Activated naive CD4-positive, alpha-beta T cell treated with anti-CD3 and anti-CD28 coated beads, Interleukin-2, amount 50 U/mL, for 72 hours (primary cell): ENCODE data around the gene AKT2. TPM values are rescaled to one million over a fixed set of nuclear protein-coding genes. Genes with fewer than 3 reads are reported as not detected.

Experiments used
- ATAC-seq, 2 donors: fragments of 150-1000 bp; cut with Tn5 transposase; 2 replicates each; pipeline ENCODE4 v1.10.0; 2021; ENCODE audit warnings: mild to moderate bottlenecking in 2 of 2, moderate library complexity in 2 of 2
- DNase-seq, 2 donors: peaks; one replicate each; pipeline ENCODE4 v3.0.0; 2021 to 2022; ENCODE audit warnings: low spot score in 2 of 2
- H3K27ac Mint-ChIP-seq, 2 donors: one replicate each; pipeline ENCODE4 v1.8.0; 2022; ENCODE audit warnings: mild to moderate bottlenecking in 2 of 2, mixed read lengths in 2 of 2
- H3K36me3 Mint-ChIP-seq, 2 donors: one replicate each; pipeline ENCODE4 v1.8.0; 2022; ENCODE audit warnings: mixed read lengths in 2 of 2
- H3K9me3 Mint-ChIP-seq, 2 donors: one replicate each; pipeline ENCODE4 v1.8.0; 2022; ENCODE audit warnings: mixed read lengths in 2 of 2
- total RNA-seq, 2 donors: library from RNA; stranded (reverse); gene quantifications; one replicate each; pipeline ENCODE4 v1.2.3, GENCODE V29; 2022

Gene AKT2
- total RNA-seq, 2 donors from 2014 or later: 171 to 214 TPM

DNA sequence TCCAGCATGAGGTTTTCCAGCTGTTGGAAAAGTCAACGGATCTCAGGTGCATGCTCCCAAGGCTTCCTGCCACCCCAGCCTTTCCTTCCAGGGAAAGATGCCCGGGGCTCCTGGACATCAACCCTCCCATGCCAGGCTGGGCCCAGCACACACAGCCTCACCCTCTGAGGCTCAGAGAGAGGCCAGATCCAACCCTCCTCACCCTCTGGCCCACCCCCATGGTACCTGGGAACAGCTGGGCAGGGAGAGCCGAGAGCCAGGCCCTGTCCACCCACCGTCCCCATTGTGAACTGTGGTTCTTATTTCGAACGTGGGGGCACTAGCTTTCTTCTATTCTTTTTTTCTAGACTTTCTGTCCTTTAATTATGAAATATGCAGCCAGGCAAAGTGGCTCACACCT, 48.8 kb downstream of the AKT2 start:
- no peaks in the 10 kb centered on the region for H3K9me3 Mint-ChIP-seq
- H3K27ac Mint-ChIP-seq: no peak overlapping the region
- DNase-seq (no peak), ATAC-seq (no peak)
- no peaks in the 10 kb centered on the region for H3K36me3 Mint-ChIP-seq

DNA sequence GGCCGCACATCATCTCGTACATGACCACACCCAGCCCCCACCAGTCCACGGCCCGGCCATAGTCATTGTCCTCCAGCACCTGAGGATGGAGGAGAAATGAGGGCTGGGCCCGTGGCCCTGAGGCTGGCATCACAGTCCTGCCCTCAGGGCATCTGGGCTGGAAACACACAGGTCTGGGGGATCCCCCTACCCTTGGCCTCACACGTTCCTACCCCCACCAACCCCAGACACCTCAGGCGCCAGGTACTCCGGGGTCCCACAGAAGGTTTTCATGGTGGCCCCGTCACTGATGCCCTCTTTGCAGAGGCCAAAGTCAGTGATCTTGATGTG, 49.2 kb downstream of the AKT2 start:
- no peaks in the 10 kb centered on the region for H3K9me3 Mint-ChIP-seq
- no peaks in the 10 kb centered on the region for H3K36me3 Mint-ChIP-seq
- DNase-seq (no peak), ATAC-seq (no peak)
- H3K27ac Mint-ChIP-seq: no peak overlapping the region

DNA sequence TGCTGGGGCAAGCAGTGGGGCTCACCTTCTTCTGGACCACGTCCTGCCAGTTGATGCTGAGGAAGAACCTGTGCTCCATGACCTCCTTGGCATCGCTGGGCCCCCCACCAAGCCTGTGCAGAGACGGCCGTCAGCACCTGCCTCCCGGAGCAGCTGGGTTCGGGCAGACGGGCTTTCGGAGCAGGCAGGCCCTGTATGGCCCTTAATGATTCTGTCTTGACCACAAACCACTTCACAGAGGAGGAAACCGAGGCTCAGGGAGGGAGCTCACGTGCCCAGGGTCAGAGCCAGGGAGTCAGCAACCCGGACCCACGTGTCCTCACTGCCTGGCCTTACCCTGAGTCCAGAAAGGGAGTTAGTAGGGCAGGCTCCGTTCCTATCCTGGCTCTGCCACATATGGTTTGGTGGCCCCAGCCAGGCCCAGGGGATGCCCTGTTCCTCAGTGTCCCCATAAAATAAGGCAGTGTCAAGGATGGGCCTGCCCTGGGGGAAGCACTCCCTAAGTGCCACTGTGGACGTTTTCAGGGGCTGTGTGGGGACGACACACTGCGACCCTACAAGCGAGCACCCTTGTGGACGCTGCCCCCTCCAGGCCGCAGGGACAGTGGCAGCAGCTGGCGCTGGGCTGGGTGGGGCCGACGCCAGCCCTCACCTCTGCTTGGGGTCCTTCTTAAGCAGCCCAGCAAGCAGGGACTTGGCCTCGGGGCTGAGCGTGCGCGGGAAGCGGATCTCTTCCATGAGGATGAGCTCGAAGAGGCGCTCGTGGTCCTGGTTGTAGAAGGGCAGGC, 49.7 kb downstream of the AKT2 start:
- ATAC-seq (no peak), DNase-seq (no peak)
- no peaks in the 10 kb centered on the region for H3K9me3 Mint-ChIP-seq
- no peaks in the 10 kb centered on the region for H3K36me3 Mint-ChIP-seq
- H3K27ac Mint-ChIP-seq: no peak overlapping the region

DNA sequence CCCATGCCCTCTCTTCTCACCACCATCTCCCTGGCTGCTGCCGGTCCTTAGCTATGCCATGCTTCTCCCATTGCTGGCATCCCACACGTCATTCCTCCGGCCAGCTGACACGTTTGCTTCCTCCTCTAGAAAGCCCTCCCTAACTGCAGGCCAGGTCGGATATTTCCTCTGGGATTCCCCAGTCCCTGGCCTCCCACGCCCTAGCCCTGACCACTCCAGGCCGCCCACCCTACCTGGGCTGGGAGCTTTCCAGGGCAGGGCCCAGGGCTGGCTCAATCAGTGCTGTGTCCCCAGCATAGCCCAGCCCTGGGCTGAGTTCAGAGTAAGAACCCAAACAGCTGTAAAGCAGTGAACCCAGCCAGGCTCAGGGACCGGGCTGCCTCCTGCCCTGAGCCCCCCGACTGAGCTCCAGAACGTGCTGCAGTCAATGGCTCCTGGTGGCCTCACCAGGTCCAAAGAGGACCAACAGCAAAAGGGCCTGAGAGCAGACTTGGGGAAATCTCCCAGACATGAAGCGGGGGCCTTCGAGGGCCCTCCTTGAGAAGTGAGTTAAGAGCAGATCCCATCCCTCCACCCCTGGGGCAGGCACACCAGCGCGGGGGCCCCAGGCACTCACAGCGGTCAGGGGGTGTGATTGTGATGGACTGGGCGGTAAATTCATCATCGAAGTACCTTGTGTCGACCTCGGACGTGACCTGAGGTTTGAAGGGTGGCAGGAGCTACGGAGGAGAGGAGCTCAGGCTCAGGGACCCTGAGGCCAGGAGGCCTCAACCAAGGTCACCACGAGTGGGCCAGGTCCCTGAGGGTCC, 50.5 kb downstream of the AKT2 start:
- DNase-seq (no peak), ATAC-seq (no peak)
- Mint-ChIP-seq H3K9me3 (no peaks in the 10 kb centered on the region), H3K27ac (peak overlapping the region in 1 of 2 donors; percentile 72), H3K36me3 (no peaks in the 10 kb centered on the region)

DNA sequence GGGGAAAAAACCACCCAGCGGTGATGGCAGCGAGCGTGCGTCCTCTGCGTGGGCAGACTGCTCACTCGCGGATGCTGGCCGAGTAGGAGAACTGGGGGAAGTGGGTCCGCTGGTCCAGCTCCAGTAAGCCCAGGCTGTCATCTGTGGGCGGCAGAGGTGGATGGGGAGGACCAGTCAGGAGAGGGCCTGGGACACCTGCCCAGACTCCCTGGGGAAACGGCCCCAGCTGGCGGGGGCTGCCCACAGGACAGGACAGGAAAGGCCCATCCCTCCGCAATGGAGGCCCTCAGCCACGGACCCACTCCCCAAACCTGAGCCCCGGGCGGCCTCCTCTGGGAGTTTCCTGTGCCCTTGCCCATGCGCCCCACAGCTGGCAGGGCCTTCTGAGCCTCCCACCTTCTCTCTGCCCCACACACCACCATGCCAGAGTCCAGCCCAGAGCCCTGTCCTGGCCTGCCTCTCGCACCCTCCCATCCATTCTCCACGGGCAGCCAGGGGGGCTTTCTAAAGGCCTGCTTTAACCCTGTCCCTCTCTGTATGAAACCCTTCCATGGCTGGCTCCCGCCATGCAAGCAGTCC, 51.2 kb downstream of the AKT2 start:
- no peaks in the 10 kb centered on the region for H3K9me3 Mint-ChIP-seq
- peak overlapping the region; percentile 50 to 72 for H3K27ac Mint-ChIP-seq
- ATAC-seq (no peak), DNase-seq (no peak)
- H3K36me3 Mint-ChIP-seq: no peaks in the 10 kb centered on the region

DNA sequence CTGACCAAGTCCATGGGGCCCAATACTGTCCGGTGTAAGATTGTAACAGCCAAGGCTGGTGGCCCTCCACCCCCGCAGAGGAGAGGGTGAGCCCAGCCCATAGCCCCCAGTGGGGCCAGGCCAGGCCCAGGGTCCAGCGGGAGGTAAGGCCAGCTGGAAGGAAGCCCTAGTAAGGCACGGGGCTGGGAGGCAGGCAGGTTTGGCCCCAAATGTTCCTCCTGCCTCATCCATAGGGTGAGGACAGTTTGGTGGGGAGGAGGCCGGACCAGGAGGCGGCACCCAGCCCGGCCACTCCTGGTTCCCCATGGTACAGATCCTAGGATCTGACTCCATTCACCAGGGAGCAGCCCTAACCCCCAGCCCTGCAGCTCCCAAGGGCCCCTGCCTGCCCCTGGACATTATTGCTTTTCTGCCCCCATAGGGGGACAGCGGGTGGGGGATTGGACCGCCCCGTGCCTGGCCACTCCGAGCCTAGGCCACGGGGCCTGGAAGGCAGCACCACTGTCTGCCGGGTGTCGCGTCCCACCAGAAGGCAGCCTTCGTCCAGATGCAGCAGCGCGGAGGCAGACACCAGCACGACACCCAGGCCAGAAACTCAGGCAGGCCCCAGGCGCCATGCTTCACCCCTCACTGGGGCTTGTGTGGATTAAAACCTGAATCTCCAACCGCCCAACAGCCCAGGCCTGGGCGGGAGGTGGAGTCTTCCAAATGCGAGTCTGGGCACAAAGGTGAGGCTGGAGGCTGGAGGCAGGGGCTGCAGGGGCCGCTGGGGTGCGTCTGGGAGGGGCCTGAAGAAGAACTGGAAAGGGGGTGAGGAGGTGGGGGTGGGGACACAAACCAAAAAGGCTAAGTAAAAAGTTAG, 52.0 kb downstream of the AKT2 start:
- no peak for DNase-seq
- no peak for ATAC-seq
- Mint-ChIP-seq H3K27ac (no peak overlapping the region), H3K9me3 (no peaks in the 10 kb centered on the region), H3K36me3 (no peaks in the 10 kb centered on the region)

DNA sequence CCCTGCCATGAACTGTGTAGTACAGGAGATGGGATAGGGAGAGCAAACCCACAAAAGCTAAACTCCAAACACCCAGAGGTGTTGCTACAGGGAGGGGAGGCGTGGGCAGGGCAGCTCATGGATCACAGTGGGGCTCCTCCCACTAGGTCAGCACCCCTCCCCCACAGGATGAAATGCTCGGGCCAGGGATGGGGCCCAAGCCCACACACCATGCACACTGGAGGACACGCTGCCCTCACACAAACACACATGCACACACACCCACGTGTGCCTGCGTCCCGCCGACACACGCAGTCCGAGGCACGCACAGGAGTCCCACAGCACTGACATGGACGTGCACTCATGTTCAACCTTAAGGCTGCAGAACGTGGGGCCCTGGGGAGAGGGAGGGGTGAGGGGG, 52.7 kb downstream of the AKT2 start:
- H3K27ac Mint-ChIP-seq: peak overlapping the region in 1 of 2 donors; percentile 3
- H3K36me3 Mint-ChIP-seq: no peaks in the 10 kb centered on the region
- H3K9me3 Mint-ChIP-seq: no peaks in the 10 kb centered on the region
- DNase-seq (no peak), ATAC-seq (no peak)

DNA sequence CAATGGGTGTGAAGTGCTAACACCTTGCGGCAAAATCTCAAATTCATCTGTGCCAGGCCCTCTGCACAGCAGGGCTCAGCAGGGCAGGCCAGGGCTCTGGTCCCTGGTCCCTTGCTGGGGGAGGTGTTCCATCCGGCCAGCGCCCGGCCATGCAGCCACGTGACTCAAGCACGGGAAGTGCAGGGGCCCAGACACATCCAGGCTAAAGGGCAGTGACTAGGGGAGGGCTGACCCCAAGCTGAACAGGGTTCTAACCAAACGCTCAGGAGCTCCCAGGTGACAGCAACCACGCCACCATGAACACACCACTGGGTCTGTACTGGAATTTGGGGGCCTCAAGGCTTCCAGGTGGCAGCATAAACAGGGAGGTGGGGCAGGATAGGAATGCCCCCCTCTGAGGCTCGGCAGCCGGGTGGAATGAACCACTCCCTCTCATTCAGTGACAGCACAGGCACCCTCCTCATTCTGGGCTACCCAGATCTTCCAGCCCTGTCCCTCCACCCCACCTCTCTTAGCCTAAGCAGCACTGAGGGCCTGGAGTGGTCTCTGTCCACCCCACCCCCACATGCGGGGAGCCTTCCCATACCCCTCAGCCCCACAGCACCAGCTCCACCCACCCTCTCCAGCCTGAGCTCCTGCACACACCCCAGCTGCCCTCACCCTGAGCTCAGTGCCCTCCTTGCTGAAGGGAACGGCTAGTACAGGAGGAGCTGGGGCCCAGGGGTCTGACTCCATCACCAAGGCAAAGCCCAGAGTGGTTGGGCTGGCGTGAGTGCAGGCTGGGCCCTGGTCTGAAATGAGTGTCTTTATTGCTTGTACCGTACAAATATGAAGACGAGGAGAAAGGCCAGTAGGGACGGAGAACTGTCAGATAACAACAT, 53.4 kb downstream of the AKT2 start:
- ATAC-seq (no peak), DNase-seq (no peak)
- peaks cover 0 to 3% of the 10 kb centered on the region in 2 donors for H3K36me3 Mint-ChIP-seq
- H3K9me3 Mint-ChIP-seq: no peaks in the 10 kb centered on the region
- peak overlapping the region in 1 of 2 donors; percentile 3 for H3K27ac Mint-ChIP-seq

DNA sequence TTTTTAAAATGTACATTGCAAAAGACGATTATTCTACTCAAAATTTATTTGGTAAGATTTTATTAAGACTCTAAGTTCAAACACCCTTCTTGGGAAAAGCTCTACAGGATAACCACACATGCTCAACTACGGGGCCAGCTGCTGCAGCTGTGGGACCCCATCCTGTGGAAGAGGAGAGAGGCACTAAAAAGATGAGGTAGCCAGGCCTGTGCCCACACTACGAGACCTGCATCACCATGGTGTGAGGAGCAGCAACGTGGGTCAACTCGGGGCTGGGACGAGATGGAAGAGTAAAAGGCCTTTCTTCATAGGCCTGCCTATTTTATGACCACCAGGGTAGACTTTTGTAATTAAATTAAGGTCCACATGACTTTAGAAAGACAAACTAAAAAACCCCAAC, 54.1 kb downstream of the AKT2 start:
- peaks cover 0 to 6% of the 10 kb centered on the region in 2 donors for H3K36me3 Mint-ChIP-seq
- ATAC-seq: no peak
- no peaks in the 10 kb centered on the region for H3K9me3 Mint-ChIP-seq
- DNase-seq: no peak
- peak overlapping the region; percentile 18 to 32 for H3K27ac Mint-ChIP-seq

DNA sequence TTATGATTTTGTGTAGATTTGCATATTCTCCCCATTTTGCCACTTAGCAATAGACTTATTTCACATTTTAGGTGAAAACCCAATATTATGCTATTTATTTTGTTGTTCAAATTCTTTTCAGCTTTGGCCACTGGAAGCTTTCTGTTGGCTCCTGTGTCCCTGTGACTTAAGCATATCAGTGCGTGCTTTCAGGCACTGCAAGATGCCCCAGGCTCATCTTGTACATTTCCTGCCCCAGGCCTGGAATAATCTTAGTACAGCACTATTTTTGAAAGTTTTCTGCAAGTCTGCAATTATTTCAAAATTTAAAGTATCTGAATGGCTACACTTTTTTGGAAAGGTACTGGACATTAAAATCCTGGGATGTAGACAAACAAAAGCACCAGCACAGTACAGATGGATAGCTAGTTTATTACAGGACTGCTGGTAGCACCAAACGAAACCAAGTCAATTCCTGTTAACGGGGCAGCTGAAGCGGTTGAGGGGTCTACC, 55.2 kb downstream of the AKT2 start:
- H3K27ac Mint-ChIP-seq: peak overlapping the region in 1 of 2 donors; percentile 14
- no peak for DNase-seq
- H3K9me3 Mint-ChIP-seq: no peaks in the 10 kb centered on the region
- ATAC-seq: no peak
- H3K36me3 Mint-ChIP-seq: peaks cover 4 to 15% of the 10 kb centered on the region in 2 donors

DNA sequence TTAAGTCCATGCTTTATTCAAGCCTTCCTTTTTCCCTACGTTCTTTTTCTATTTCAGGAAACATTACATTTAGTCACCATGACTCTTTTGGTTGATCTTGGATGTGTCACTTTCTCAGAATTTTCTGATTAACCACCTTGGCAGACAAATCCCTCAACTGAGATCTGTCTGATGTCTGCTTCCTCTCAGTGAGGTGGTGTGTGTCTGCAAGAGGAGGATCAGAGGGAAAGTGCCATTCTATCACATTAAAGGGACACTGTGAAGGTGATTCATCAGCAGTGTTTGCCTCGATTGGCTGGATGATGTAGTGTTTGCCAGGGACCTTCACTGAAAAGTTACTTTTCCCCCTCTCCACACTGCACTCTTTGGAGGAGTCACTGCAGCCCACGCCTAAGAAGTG, 55.7 kb downstream of the AKT2 start:
- Mint-ChIP-seq H3K27ac (peak overlapping the region in 1 of 2 donors; percentile 14), H3K36me3 (peaks cover 4 to 15% of the 10 kb centered on the region in 2 donors), H3K9me3 (no peaks in the 10 kb centered on the region)
- DNase-seq (no peak), ATAC-seq (peak; percentile 88 to 95)

DNA sequence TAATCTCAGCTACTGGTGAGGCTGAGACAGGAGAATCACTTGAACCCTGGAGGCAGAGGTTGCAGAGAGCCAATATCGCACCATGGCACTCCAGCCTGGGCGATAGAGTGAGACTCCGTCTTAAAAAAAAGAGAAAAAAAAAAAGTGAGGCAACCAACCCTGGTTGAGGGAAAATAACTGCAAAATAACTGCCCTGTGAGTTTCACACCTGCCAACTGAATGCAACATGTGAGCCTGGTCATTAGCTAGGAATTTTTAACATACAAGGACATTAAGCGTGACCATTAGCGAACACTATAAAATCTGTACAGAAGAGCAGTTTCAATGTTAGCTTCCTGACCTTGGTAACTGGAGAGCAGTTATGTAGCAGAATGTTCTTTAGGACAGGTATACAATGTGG, 56.3 kb downstream of the AKT2 start:
- DNase-seq (no peak), ATAC-seq (no peak)
- Mint-ChIP-seq H3K9me3 (no peaks in the 10 kb centered on the region), H3K36me3 (peaks cover 4 to 15% of the 10 kb centered on the region in 2 donors), H3K27ac (peak overlapping the region in 1 of 2 donors; percentile 14)

DNA sequence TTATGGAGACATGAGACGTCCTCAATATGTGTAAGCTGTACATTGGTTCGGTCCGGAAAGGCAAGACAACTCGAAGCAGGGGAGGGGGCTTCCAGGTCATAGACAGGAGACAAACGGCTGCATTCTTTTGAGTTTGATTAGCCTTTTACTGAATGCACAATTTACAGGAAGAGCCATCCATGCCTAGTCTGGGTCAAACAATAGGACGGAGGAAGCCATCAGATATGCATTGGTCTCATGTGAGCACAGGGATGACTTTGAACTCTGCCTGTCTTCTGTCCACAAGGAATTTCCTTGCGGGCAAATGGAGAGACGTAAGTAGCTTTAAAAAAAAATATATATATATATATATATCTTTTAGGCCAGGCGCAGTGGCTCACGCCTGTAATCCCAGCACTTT, 56.8 kb downstream of the AKT2 start:
- DNase-seq (no peak), ATAC-seq (no peak)
- H3K36me3 Mint-ChIP-seq: peaks cover 4 to 15% of the 10 kb centered on the region in 2 donors
- H3K27ac Mint-ChIP-seq: peak overlapping the region in 1 of 2 donors; percentile 45
- no peaks in the 10 kb centered on the region for H3K9me3 Mint-ChIP-seq

DNA sequence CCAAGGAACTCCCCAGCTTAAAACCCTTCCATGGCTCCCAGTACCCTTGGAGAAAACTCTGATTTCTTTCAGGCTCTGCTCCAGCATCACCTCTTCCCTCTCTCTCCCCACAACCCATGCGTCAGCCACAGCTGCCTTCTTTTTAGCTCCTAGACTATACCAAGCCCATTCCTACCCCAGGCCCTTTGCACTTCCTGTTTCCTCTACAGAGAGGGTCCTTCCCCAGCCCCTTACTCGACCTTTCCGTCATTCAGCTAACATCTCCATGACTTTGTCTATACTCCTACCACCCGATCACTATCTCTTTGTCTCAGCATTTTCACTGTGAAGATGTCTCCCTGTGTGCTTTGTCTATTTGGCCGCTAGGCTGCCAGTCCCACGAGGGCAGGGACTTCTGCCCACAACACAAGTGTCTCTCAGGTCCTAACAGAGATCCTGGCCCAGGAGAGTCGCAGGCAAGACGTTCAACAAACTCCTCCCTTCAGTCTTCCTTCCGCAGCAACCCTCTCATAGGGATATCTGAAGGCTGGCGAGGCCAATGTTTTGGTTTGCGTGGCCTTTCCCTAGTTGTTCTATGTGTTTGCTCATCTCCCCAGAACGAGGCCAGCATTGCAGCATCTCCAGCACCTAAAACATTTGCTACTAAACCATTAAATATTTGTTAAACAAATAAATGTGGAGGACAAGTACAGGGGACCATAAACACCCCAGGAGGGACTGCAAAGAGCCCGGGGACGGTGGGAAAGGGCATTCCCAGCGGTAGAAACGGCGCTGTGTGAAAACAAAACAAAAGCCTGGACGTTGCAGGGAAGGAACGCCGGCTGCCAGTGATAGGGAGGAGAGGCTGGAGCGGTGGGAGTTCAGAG, 59.5 kb downstream of the AKT2 start:
- ATAC-seq (no peak), DNase-seq (no peak)
- Mint-ChIP-seq H3K9me3 (peaks cover 0 to 6% of the 10 kb centered on the region in 2 donors), H3K27ac (peak overlapping the region in 1 of 2 donors; percentile 16), H3K36me3 (peaks cover 9 to 22% of the 10 kb centered on the region in 2 donors)
